A549 (cell line): Measurements from ENCODE around the gene PICK1. TPM values are rescaled to one million over a fixed set of nuclear protein-coding genes. Genes with fewer than 3 reads are reported as not detected.

Experiments used
- ATAC-seq, 2 experiments: fragments of 200-7000 bp in 1 of 2; fragments of >200 bp in 1 of 2; cut with Nextera tagmentation in 1 of 2; cut with Tn5 transposase in 1 of 2; 3 replicates each; pipeline versions ENCODE4 v1.8.0 to v1.9.1; 2018 to 2020; ENCODE audit warnings: mild to moderate bottlenecking in 1 of 2, moderate library complexity in 1 of 2
- CTCF ChIA-PET: fragments of 300-600 bp; sonication (Branson Sonifier 250); formaldehyde crosslinking; extraction: SDS; loops from one replicate; lab custom pipeline; 2021; ENCODE audit warnings: antibody characterized with exemption, inconsistent platforms; lab: Yijun Ruan, JAX
- POLR2A ChIA-PET: fragments of 350-600 bp; formaldehyde crosslinking; extraction: SDS; loops from one replicate; lab custom pipeline; 2021; ENCODE audit warnings: antibody characterized with exemption, inconsistent platforms; lab: Yijun Ruan, JAX
- DNase-seq, 2 experiments: peaks; one replicate each; pipeline versions ENCODE4 v3.0.0 to v3.0.0-alpha.2; 2011 to 2016; ENCODE audit warnings: low read depth in 1 of 2, low spot score in 1 of 2
- FAIRE-seq: peaks from 2 replicates; lab custom pipeline; 2011; peaks lifted over from hg19 to GRCh38; lab: Jason Lieb, UNC
- H3K27ac ChIP-seq, 2 experiments: fragments of >200 bp; sonication (Bioruptor Twin); formaldehyde crosslinking; 3 replicates each; pipeline ENCODE4 v1.5.1; 2016 to 2017
- H3K4me1 ChIP-seq: fragments of >200 bp; sonication (Bioruptor Twin); formaldehyde crosslinking; 3 replicates; pipeline ENCODE4 v1.6.1; 2016
- H3K4me2 ChIP-seq: fragments of >200 bp; sonication (Bioruptor Twin); formaldehyde crosslinking; 3 replicates; pipeline ENCODE4 v1.6.1; 2016
- H3K4me3 ChIP-seq: fragments of >200 bp; sonication (Bioruptor Twin); formaldehyde crosslinking; 3 replicates; pipeline ENCODE4 v1.5.1; 2016
- H3K9me3 ChIP-seq: fragments of >200 bp; sonication (Bioruptor Twin); formaldehyde crosslinking; 3 replicates; pipeline ENCODE4 v1.6.1; 2016
- ATOH8 ChIP-seq: fragments of 250-450 bp; sonication (Bioruptor Pico); IDR thresholded peaks from 2 replicates; pipeline ENCODE4 v1.5.0; 2020; ENCODE audit warnings: low read depth, mild to moderate bottlenecking, moderate library complexity
- ESRRA ChIP-seq: fragments of 150-350 bp; IDR thresholded peaks from 2 replicates; pipeline ENCODE4 v1.6.1; 2014; ENCODE audit warnings: mild to moderate bottlenecking, low read length, borderline replicate concordance
- FOSB ChIP-seq: fragments of 250-450 bp; sonication (Bioruptor Pico); IDR thresholded peaks from 2 replicates; pipeline ENCODE4 v1.5.0; 2020; ENCODE audit warnings: mild to moderate bottlenecking, moderate library complexity
- FOSL2 ChIP-seq, 2 experiments: fragments of 450-650 bp in 1 of 2; fragments of >200 bp in 1 of 2; sonication (Bioruptor Twin) in 1 of 2; formaldehyde crosslinking; IDR thresholded peaks; 2 replicates each; pipeline versions ENCODE4 v1.5.0 to v1.6.1; 2016 to 2020; ENCODE audit warnings: mild to moderate bottlenecking in 1 of 2, moderate library complexity in 1 of 2
- HEYL ChIP-seq: fragments of 250-450 bp; sonication (Bioruptor Pico); IDR thresholded peaks from 2 replicates; pipeline ENCODE4 v1.8.0; 2021; ENCODE audit warnings: mild to moderate bottlenecking, moderate library complexity
- HOXB13 ChIP-seq: fragments of 250-450 bp; sonication (Bioruptor Pico); IDR thresholded peaks from 2 replicates; pipeline ENCODE4 v1.5.0; 2020; ENCODE audit warnings: low read depth, mild to moderate bottlenecking, moderate library complexity
- KDM1A ChIP-seq: fragments of 200-600 bp; sonication (generic); IDR thresholded peaks from 2 replicates; pipeline ENCODE4 v1.6.1; 2016; ENCODE audit warnings: low read depth, mild to moderate bottlenecking
- KDM5A ChIP-seq: fragments of 200-600 bp; sonication (generic); IDR thresholded peaks from 2 replicates; pipeline ENCODE4 v1.6.1; 2016; ENCODE audit warnings: antibody characterized with exemption, mild to moderate bottlenecking
- MAZ ChIP-seq: fragments of 150-350 bp; IDR thresholded peaks from 2 replicates; pipeline ENCODE4 v1.6.1; 2014; ENCODE audit warnings: antibody characterized with exemption, low read depth, low read length, borderline replicate concordance
- MYC ChIP-seq: IDR thresholded peaks from 2 replicates; pipeline ENCODE4 v1.6.1; 2012; ENCODE audit warnings: mild to moderate bottlenecking, inconsistent platforms, low read length, improper control_type of control experiment, borderline replicate concordance
- POLR2A ChIP-seq: IDR thresholded peaks from 2 replicates; pipeline ENCODE4 v1.6.1; 2012; ENCODE audit warnings: mild to moderate bottlenecking, low read length
- POLR2AphosphoS2 ChIP-seq: conservative IDR thresholded peaks from 2 replicates; pipeline ENCODE4 v1.6.1; 2012; ENCODE audit warnings: low read length, improper control_type of control experiment, inconsistent platforms
- RARB ChIP-seq: fragments of 250-450 bp; sonication (Bioruptor Pico); IDR thresholded peaks from 2 replicates; pipeline ENCODE4 v1.8.0; 2021; ENCODE audit warnings: mild to moderate bottlenecking, moderate library complexity
- SMC3 ChIP-seq: fragments of >200 bp; sonication (Bioruptor Twin); formaldehyde crosslinking; IDR thresholded peaks from 3 replicates; pipeline ENCODE4 v1.6.1; 2018; ENCODE audit warnings: inconsistent platforms
- TFCP2L1 ChIP-seq: fragments of 250-450 bp; sonication (Bioruptor Pico); IDR thresholded peaks from 2 replicates; pipeline ENCODE4 v1.5.0; 2021; ENCODE audit warnings: mild to moderate bottlenecking
- ZFP36 ChIP-seq: fragments of 450-650 bp; IDR thresholded peaks from 2 replicates; pipeline ENCODE4 v1.6.1; 2014; ENCODE audit warnings: borderline replicate concordance; ENCODE audit not compliant: partially characterized antibody
- ZSCAN20 ChIP-seq: fragments of 250-450 bp; sonication (Bioruptor Pico); IDR thresholded peaks from 2 replicates; pipeline ENCODE4 v1.8.0; 2022; ENCODE audit warnings: mild to moderate bottlenecking, moderate library complexity
- WGBS: methylation state at CpG from one replicate; pipeline ENCODE4 v1.1.6; 2017; ENCODE audit errors: missing lambda C conversion rate; 5-methylcytosine and 5-hydroxymethylcytosine counted together
- polyA plus RNA-seq, 4 experiments: library from polyadenylated mRNA; depleted of rRNA in 3 of 4; stranded (reverse); fragments of >200 nt; fragmentation: RNase III in 1 of 4; extraction: RNeasy Plus Mini Kit Qiagen cat#74134 plus additional on column Dnase treatment in 1 of 4; gene quantifications; 2 replicates in 3 of 4; 3 replicates in 1 of 4; pipeline ENCODE4 v1.2.3, GENCODE V29; 2011 to 2017
- TF ChIP-seq, protein P1 (sequence below): fragments of >200 bp; sonication (Bioruptor Twin); formaldehyde crosslinking; IDR thresholded peaks from 3 replicates; pipeline ENCODE4 v1.6.1; 2016
- TF ChIP-seq, protein P2 (sequence below): fragments of 150-350 bp; IDR thresholded peaks from 2 replicates; pipeline ENCODE4 v1.6.1; 2014; ENCODE audit warnings: low read depth, mild to moderate bottlenecking, low read length
- TF ChIP-seq, protein P3 (sequence below): fragments of >200 bp; sonication (Bioruptor Twin); formaldehyde crosslinking; IDR thresholded peaks from 3 replicates; pipeline ENCODE4 v1.5.1; 2016
- TF ChIP-seq, protein P4 (sequence below): fragments of 250-450 bp; sonication (Bioruptor Pico); IDR thresholded peaks from 2 replicates; pipeline ENCODE4 v1.5.0; 2021; ENCODE audit warnings: mild to moderate bottlenecking, moderate library complexity, borderline replicate concordance

Gene PICK1
- polyA plus RNA-seq, 2 of the 4 experiments (the other 2 are of a cell fraction) = 15.6 to 17.8 TPM

- Histone ChIP-seq H3K4me1 (no peaks in the 10 kb centered on the region), H3K9me3 (no peaks in the 10 kb centered on the region), H3K27ac (no peak overlapping the region)
- ATAC-seq = no peak; a peak in 1 of 6 replicates
- no peak for FAIRE-seq
- 78% methylated on average over 10 of the region's 12 CpGs for WGBS
- CTCF ChIA-PET = interaction anchor here (0.9 kb wide), 2 partner anchors 11 to 335 kb away, joined by 3 read pairs; no protein-coding TSS in a partner anchor
- DNase-seq = no peak
- TF ChIP-seq, protein P1, sequence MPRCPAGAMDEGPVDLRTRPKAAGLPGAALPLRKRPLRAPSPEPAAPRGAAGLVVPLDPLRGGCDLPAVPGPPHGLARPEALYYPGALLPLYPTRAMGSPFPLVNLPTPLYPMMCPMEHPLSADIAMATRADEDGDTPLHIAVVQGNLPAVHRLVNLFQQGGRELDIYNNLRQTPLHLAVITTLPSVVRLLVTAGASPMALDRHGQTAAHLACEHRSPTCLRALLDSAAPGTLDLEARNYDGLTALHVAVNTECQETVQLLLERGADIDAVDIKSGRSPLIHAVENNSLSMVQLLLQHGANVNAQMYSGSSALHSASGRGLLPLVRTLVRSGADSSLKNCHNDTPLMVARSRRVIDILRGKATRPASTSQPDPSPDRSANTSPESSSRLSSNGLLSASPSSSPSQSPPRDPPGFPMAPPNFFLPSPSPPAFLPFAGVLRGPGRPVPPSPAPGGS = no peak
- TF ChIP-seq, all 56 proteins: peak for 0
- H3K4me2 ChIP-seq = no peak overlapping the region
- POLR2A ChIA-PET = no interaction called here
- no peak overlapping the region for H3K4me3 ChIP-seq
These were observed 39.0 kb upstream of the PICK1 start for GRCh38 chr22:38017939-38018885.

- H3K4me3 ChIP-seq = no peak overlapping the region
- ChIA-PET POLR2A (no interaction called here), CTCF (no interaction called here)
- DNase-seq (no peak), ATAC-seq (no peak), FAIRE-seq (no peak)
- no peak overlapping the region for H3K27ac ChIP-seq
- TF ChIP-seq, protein P2, sequence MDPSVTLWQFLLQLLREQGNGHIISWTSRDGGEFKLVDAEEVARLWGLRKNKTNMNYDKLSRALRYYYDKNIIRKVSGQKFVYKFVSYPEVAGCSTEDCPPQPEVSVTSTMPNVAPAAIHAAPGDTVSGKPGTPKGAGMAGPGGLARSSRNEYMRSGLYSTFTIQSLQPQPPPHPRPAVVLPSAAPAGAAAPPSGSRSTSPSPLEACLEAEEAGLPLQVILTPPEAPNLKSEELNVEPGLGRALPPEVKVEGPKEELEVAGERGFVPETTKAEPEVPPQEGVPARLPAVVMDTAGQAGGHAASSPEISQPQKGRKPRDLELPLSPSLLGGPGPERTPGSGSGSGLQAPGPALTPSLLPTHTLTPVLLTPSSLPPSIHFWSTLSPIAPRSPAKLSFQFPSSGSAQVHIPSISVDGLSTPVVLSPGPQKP = no peak
- no peak for TF ChIP-seq FOSL2 (IDR thresholded peaks at IDR 0.05)
- TF ChIP-seq FOSL2 (CRISPR knock-in tag; IDR thresholded peaks at IDR 0.05) = no peak
- TF ChIP-seq FOSB (CRISPR knock-in tag) = no peak
- no peak for TF ChIP-seq RARB
- no peak for TF ChIP-seq HEYL (CRISPR knock-in tag)
- TF ChIP-seq ATOH8 (CRISPR knock-in tag) = no peak
- no peak for TF ChIP-seq MAZ
- TF ChIP-seq SMC3 = no peak
- no peak for TF ChIP-seq ZSCAN20 (CRISPR knock-in tag)
- no peak for TF ChIP-seq ESRRA
- TF ChIP-seq KDM1A = no peak
- TF ChIP-seq HOXB13 = no peak
- no peak for TF ChIP-seq KDM5A
- no peak for TF ChIP-seq ZFP36
- no peak for TF ChIP-seq MYC
- TF ChIP-seq POLR2A = no peak
- TF ChIP-seq, protein P3, sequence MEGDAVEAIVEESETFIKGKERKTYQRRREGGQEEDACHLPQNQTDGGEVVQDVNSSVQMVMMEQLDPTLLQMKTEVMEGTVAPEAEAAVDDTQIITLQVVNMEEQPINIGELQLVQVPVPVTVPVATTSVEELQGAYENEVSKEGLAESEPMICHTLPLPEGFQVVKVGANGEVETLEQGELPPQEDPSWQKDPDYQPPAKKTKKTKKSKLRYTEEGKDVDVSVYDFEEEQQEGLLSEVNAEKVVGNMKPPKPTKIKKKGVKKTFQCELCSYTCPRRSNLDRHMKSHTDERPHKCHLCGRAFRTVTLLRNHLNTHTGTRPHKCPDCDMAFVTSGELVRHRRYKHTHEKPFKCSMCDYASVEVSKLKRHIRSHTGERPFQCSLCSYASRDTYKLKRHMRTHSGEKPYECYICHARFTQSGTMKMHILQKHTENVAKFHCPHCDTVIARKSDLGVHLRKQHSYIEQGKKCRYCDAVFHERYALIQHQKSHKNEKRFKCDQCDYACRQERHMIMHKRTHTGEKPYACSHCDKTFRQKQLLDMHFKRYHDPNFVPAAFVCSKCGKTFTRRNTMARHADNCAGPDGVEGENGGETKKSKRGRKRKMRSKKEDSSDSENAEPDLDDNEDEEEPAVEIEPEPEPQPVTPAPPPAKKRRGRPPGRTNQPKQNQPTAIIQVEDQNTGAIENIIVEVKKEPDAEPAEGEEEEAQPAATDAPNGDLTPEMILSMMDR = no peak
- no peak for TF ChIP-seq POLR2AphosphoS2
- TF ChIP-seq TFCP2L1 (CRISPR knock-in tag) = no peak
- TF ChIP-seq, protein P4, sequence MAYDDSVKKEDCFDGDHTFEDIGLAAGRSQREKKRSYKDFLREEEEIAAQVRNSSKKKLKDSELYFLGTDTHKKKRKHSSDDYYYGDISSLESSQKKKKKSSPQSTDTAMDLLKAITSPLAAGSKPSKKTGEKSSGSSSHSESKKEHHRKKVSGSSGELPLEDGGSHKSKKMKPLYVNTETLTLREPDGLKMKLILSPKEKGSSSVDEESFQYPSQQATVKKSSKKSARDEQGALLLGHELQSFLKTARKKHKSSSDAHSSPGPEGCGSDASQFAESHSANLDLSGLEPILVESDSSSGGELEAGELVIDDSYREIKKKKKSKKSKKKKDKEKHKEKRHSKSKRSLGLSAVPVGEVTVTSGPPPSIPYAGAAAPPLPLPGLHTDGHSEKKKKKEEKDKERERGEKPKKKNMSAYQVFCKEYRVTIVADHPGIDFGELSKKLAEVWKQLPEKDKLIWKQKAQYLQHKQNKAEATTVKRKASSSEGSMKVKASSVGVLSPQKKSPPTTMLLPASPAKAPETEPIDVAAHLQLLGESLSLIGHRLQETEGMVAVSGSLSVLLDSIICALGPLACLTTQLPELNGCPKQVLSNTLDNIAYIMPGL (CRISPR knock-in tag) = no peak
- 77% methylated on average over 11 of the region's 19 CpGs for WGBS
- H3K4me1 ChIP-seq = no peaks in the 10 kb centered on the region
- H3K4me2 ChIP-seq = no peak overlapping the region
- H3K9me3 ChIP-seq = no peaks in the 10 kb centered on the region
These were observed 38.0 kb upstream of the PICK1 start for GRCh38 chr22:38018938-38019827.
